Right lobe of liver (tissue), 4 donors: ENCODE measurements around the gene PKLR.

Experiments used
- POLR2A ChIP-seq: fragments of 450-650 bp; IDR thresholded peaks from one replicate; pipeline ENCODE4 v1.6.1; 2017; ENCODE audit warnings: antibody characterized with exemption, mild to moderate bottlenecking
- TF ChIP-seq, protein P1 (sequence below), 4 donors: fragments of 200-600 bp in 3 of 4; fragments of 450-650 bp in 1 of 4; IDR thresholded peaks; one replicate each; pipeline versions ENCODE4 v1.5.1 to v1.8.0; 2016 to 2022; ENCODE audit warnings: antibody characterized with exemption in 4 of 4, mild to moderate bottlenecking in 2 of 4
- donor health status: DM: no; HTN: no; CAD: no.
- donor health status: DM: no; HTN: no; CAD: no.
- donor health status: DM: no; HTN: yes; CAD: no.

DNA sequence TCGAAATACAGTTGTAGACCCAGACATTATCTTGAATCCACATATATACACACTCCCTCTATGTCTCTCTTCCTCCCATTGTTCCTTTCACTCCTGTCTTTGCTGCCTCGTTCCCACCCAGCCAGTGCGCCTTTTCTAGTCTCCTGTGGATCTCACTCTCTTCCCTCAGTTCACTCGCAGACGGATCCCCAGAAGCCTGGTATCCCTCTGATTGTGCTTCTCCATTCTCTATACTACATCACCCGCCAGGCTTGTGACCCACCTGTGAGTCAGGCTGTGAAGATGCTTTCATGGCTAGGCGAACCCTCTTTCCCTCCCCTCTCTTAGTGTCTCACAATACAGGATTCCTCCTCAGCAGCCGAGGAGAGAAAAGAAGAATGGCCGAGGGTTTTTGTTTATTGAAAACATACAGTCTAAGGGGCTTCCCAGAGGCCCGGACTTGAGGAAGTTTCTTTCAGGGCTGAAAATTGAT is 22.5 kb downstream of the PKLR start:
- TF ChIP-seq, protein P1, sequence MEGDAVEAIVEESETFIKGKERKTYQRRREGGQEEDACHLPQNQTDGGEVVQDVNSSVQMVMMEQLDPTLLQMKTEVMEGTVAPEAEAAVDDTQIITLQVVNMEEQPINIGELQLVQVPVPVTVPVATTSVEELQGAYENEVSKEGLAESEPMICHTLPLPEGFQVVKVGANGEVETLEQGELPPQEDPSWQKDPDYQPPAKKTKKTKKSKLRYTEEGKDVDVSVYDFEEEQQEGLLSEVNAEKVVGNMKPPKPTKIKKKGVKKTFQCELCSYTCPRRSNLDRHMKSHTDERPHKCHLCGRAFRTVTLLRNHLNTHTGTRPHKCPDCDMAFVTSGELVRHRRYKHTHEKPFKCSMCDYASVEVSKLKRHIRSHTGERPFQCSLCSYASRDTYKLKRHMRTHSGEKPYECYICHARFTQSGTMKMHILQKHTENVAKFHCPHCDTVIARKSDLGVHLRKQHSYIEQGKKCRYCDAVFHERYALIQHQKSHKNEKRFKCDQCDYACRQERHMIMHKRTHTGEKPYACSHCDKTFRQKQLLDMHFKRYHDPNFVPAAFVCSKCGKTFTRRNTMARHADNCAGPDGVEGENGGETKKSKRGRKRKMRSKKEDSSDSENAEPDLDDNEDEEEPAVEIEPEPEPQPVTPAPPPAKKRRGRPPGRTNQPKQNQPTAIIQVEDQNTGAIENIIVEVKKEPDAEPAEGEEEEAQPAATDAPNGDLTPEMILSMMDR (IDR thresholded peaks at IDR 0.05), result no peak
- no peak for TF ChIP-seq POLR2A
